NCI-H1436 (cell line): ENCODE data around the gene SLC9A5.

ENCODE experiments used
- DNase-seq: peaks from one replicate; lab custom pipeline; 2025; lab: John Stamatoyannopoulos, UW

Gene SLC9A5

DNA sequence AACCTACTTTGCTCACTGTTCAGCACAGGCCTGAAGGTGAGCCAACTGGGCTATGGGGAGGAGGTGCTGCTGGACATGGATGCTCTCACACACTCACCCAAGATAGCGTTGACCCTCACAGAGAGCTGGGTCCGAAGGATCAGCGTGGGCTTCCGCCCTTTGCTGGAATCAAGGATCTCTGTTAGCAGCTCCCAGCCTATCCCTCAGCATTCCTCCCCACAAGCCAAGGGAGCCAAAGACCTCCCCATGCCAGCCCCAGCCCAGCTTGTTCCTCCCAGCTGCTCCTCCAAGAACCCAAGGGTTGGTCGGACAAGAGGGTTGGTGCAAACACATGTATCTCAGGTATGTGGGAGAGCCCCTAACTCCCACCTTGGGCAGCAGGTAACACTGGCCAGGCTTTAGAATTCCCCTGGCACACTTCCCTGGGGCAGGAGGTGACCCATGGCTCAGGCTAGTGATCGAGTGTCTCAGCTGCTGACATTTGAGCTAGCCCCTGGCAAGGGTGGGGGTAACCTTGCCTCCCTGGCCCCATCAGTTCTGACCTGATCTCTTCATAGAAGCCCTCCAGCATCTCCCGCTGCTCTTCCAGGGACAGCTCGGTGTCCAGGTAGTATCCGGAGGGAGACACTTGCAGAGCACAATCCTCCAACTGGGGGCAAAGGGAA, 9.8 kb upstream of the SLC9A5 start:
- DNase-seq: no peak

- DNase-seq: no peak
Measured at GRCh38 chr16:67240506-67240905, 8.3 kb upstream of the SLC9A5 start.

DNA sequence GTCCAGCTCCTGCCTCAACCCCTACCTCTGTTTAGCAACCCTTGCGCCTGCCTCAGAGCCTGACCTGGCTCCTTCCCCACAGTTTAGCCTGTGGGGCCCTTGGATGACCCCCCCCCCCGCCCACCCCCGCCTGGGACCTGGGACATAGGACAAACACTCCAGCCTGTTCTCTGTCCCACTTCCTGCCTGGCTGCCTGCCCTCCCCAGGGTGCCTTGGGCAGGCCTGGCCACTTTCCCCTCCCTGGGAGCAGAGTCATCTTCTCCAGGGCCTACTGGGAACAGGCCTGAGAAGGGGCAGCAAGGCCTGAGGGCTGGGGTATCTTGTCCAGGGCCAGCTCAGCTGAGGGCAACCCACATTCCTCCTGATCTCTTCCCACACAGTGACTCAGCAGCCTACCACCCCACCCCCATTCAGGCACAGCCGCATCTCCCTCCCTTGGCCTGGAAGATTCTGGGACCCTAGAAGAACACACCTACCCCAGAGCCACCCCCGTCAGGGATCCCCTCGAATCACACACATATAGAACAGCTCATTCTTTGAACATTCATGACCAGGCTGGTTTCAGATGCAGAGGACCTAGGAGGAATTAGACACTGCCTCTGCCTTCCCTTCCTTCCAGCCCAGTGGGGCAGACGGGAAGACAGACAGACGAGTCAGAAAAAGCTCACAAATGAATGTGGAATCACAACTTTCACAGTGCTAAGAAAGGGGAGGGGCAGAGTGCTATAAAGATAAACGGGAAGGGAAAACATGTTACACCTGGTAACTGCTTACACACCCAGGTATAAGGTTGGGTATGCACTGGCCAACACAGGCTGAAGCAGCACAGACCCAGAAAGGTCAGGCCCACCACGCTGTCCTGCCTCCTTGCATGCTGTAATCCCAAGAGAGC, 7.5 kb upstream of the SLC9A5 start:
- DNase-seq: no peak

GRCh38 chr16:67242138-67242730, 6.5 kb upstream of the SLC9A5 start:
- no peak for DNase-seq

- DNase-seq: no peak
Measured at GRCh38 chr16:67243481-67243880, 5.3 kb upstream of the SLC9A5 start.

GRCh38 chr16:67244387-67245185, 4.2 kb upstream of the SLC9A5 start:
- no peak for DNase-seq

- DNase-seq: no peak
Measured at GRCh38 chr16:67245186-67245585, 3.6 kb upstream of the SLC9A5 start.

DNA sequence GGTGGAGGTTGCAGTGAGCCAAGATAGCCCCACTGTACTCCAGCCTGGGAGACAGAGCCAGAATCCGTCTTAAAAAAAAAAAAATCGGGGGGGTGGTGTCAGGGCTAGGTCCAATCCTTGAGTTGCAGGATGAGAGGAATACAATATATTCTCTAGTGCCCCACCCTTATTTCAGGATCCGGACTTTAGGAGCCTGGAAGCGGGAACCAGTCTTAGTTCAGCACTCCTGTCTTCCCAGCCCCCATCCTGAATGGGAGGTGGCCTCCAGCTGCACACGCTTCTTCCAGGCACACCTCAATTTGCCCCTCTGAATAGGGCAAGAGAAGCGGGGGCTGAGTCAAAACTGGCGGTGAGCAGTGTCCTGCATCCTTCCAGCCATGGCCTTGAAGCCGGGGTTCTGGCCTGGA, 3.1 kb upstream of the SLC9A5 start:
- DNase-seq: no peak

GRCh38 chr16:67246081-67246755, 2.6 kb upstream of the SLC9A5 start:
- peak; percentile 46 for DNase-seq

DNA sequence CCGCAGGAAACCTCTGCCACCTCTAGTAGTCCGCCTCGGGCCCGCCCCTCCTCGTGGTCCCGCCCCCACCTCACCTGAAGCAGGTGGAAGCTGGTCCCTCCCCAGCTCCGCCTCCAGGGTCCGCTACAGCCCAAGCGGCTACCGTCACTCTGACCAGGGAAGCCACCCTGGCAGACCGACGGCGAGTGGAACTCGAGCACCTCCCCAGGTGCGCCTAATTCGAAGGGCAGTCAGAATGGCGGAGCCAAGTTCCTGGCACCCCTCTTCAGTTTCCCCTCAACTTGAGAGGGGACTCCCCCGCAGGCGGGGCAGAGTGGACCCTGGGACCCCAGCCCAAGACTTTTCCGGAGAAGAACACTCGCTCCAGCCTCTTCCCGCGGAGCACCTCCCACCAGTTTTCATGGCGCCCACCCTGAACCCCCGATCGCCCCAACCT, 2.0 kb upstream of the SLC9A5 start:
- DNase-seq: peak; percentile 37

GRCh38 chr16:67247192-67248072, 1.3 kb upstream of the SLC9A5 start, which contains the start of gene FHOD1:
FHOD1 (minus strand) TSS chr16:67247481; CDS start chr16:67247410, 71 bp downstream.
- peak; percentile 90 for DNase-seq

DNA sequence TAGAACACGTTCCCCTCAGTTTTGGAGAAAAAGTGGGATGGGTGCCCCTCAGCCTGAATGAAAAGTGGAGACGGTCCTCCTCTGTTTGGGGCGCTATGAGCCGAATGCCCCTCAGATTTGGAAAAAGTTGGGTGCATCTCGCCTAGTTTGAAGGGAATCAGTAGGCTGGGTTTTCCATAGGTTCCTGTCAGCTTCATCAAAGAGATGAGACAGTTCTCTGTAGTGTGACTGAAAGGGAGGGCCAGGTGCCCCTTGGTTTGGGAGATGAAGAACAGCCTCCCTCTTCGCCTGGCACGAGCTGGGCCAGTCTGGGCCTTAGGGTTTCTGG, 742 bp upstream of the SLC9A5 start:
- no peak for DNase-seq

GRCh38 chr16:67249178-67250044, 632 bp downstream of the SLC9A5 start:
- no peak for DNase-seq

- no peak for DNase-seq
Measured at GRCh38 chr16:67250045-67250327, 1.2 kb downstream of the SLC9A5 start.

DNA sequence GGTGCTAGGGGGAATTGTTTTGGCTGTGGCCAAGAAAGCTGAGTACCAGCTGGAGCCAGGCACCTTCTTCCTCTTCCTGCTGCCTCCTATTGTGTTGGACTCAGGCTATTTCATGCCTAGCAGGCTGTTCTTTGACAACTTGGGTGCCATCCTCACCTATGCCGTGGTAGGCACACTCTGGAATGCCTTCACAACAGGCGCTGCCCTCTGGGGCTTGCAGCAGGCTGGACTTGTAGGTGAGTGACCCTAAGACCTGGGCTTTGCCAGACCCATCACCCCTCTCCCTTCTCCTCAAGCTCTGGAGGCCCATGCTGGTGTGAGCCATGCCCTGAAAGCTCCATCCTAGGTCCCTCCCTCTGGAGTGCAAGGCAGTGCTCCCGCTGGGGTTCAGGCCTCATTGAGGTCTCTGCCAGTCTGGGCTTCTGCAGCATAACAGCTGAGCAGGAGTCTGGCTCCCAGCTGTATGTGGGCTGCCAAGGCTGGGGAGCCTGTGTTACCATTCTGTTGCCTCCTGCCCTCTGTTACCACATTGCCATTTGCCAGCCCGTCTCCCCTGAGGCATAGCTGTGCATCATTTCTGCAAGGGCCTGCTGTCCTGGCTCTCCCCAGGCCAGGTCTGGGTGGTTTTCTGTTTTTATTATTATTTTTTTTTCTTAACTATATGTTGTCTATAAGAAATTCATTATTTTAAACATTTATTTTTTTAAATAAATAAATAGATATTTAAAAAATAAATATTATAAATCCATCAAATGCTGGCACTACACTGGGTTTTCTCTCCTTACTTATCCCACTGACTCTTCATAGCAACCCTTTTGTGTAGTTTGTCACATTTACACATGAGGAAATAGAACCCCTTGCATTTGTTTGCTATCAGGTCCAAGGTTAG, 4.1 kb downstream of the SLC9A5 start:
- DNase-seq: no peak

GRCh38 chr16:67254801-67255552, 6.2 kb downstream of the SLC9A5 start:
- DNase-seq: no peak

GRCh38 chr16:67255553-67256221, 6.9 kb downstream of the SLC9A5 start:
- DNase-seq: no peak
